Mesenchymal stem cell (in vitro differentiated cells and primary cell): ENCODE data around the gene FUOM.

Source experiments
- DNase-seq: peaks from one replicate; pipeline ENCODE4 v3.0.0-alpha.2; 2013
- H2AFZ ChIP-seq: one replicate; pipeline ENCODE4 v1.6.1; 2013; ENCODE audit warnings: low read depth, mild to moderate bottlenecking, control low read depth, inconsistent platforms, low read length, moderate library complexity
- H2AK5ac ChIP-seq: 2 replicates; pipeline ENCODE4 v1.6.1; 2013; ENCODE audit warnings: low read length, moderate library complexity, mild to moderate bottlenecking, inconsistent platforms; ENCODE audit not compliant: severe bottlenecking
- H2BK120ac ChIP-seq: one replicate; pipeline ENCODE4 v1.6.1; 2013; ENCODE audit warnings: low read depth, mild to moderate bottlenecking, inconsistent platforms, low read length, moderate library complexity
- H2BK12ac ChIP-seq, 2 experiments: one replicate each; pipeline ENCODE4 v1.6.1; 2013; ENCODE audit warnings: inconsistent platforms in 2 of 2, low read length in 2 of 2, mild to moderate bottlenecking in 2 of 2, moderate library complexity in 2 of 2, control low read depth in 1 of 2
- H2BK15ac ChIP-seq: one replicate; pipeline ENCODE4 v1.6.1; 2013; ENCODE audit warnings: mild to moderate bottlenecking, low read depth, inconsistent platforms; ENCODE audit not compliant: poor library complexity, severe bottlenecking
- H2BK5ac ChIP-seq: 2 replicates; pipeline ENCODE4 v1.6.1; 2013; ENCODE audit warnings: low read depth, mild to moderate bottlenecking, low read length, control low read depth, inconsistent platforms; ENCODE audit not compliant: poor library complexity, severe bottlenecking
- H3K14ac ChIP-seq, 2 experiments: one replicate each; pipeline ENCODE4 v1.6.1; 2013; ENCODE audit warnings: inconsistent platforms in 2 of 2, low read length in 2 of 2, control low read depth in 1 of 2, mild to moderate bottlenecking in 1 of 2, moderate library complexity in 1 of 2
- H3K18ac ChIP-seq, 2 experiments: one replicate each; pipeline ENCODE4 v1.6.1; 2013; ENCODE audit warnings: inconsistent platforms in 2 of 2, low read length in 2 of 2, control low read depth in 1 of 2, low read depth in 1 of 2, mild to moderate bottlenecking in 1 of 2
- H3K23ac ChIP-seq, 2 experiments: one replicate each; pipeline ENCODE4 v1.6.1; 2013; ENCODE audit warnings: inconsistent platforms in 2 of 2, low read length in 2 of 2, mild to moderate bottlenecking in 2 of 2, moderate library complexity in 2 of 2, control low read depth in 1 of 2
- H3K27ac ChIP-seq: 2 replicates; pipeline ENCODE4 v1.5.1; 2013; ENCODE audit warnings: mild to moderate bottlenecking, moderate library complexity, low read length, control low read depth, inconsistent platforms; ENCODE audit not compliant: poor library complexity, severe bottlenecking
- H3K27me3 ChIP-seq, 2 experiments: 2 replicates each; pipeline versions ENCODE4 v1.6.1 to v1.7.0; 2013; ENCODE audit warnings: low read length in 2 of 2, mild to moderate bottlenecking in 2 of 2, moderate library complexity in 2 of 2, control low read depth in 1 of 2, inconsistent platforms in 1 of 2; ENCODE audit not compliant: control insufficient read depth in 1 of 2, insufficient read depth in 1 of 2
- H3K36me3 ChIP-seq, 2 experiments: 2 replicates each; pipeline versions ENCODE4 v1.6.1 to v1.7.0; 2013; ENCODE audit warnings: low read length in 2 of 2, control low read depth in 1 of 2, inconsistent platforms in 1 of 2, low read depth in 1 of 2, mild to moderate bottlenecking in 1 of 2; ENCODE audit not compliant: insufficient read depth in 2 of 2, control insufficient read depth in 1 of 2
- H3K4ac ChIP-seq, 2 experiments: one replicate each; pipeline ENCODE4 v1.6.1; 2013; ENCODE audit warnings: inconsistent platforms in 2 of 2, low read length in 2 of 2, mild to moderate bottlenecking in 2 of 2, moderate library complexity in 2 of 2, control low read depth in 1 of 2, low read depth in 1 of 2
- H3K4me1 ChIP-seq: 2 replicates; pipeline ENCODE4 v1.6.1; 2013; ENCODE audit warnings: low read depth, low read length, control low read depth; ENCODE audit not compliant: control insufficient read depth, insufficient read depth
- H3K4me2 ChIP-seq: 2 replicates; pipeline ENCODE4 v1.6.1; 2013; ENCODE audit warnings: low read length, mild to moderate bottlenecking, inconsistent platforms; ENCODE audit not compliant: poor library complexity, severe bottlenecking
- H3K4me3 ChIP-seq, 2 experiments: 2 replicates each; pipeline versions ENCODE4 v1.5.1 to v1.7.0; 2013; ENCODE audit warnings: low read length in 2 of 2, mild to moderate bottlenecking in 2 of 2, control low read depth in 1 of 2, low read depth in 1 of 2; ENCODE audit not compliant: insufficient read depth in 1 of 2
- H3K79me1 ChIP-seq: replicated peaks from 2 replicates; pipeline ENCODE4 v1.6.1; 2013; ENCODE audit warnings: mild to moderate bottlenecking, control low read depth, low read length, inconsistent platforms; ENCODE audit not compliant: poor library complexity, severe bottlenecking
- H3K9ac ChIP-seq: 2 replicates; pipeline ENCODE4 v1.7.0; 2013; ENCODE audit warnings: mild to moderate bottlenecking, low read length, moderate library complexity
- H3K9me3 ChIP-seq: 2 replicates; pipeline ENCODE4 v1.7.0; 2013; ENCODE audit warnings: mild to moderate bottlenecking, low read length; ENCODE audit not compliant: control insufficient read depth
- H4K8ac ChIP-seq: one replicate; pipeline ENCODE4 v1.6.1; 2013; ENCODE audit warnings: inconsistent platforms, mild to moderate bottlenecking, low read length, moderate library complexity
- H4K91ac ChIP-seq: one replicate; pipeline ENCODE4 v1.6.1; 2013; ENCODE audit warnings: mild to moderate bottlenecking, low read length, inconsistent platforms
- WGBS: methylation state at CpG from one replicate; pipeline ENCODE4 v1.1.7; 2013; ENCODE audit warnings: mixed read lengths; 5-methylcytosine and 5-hydroxymethylcytosine counted together

The FUOM gene

DNA sequence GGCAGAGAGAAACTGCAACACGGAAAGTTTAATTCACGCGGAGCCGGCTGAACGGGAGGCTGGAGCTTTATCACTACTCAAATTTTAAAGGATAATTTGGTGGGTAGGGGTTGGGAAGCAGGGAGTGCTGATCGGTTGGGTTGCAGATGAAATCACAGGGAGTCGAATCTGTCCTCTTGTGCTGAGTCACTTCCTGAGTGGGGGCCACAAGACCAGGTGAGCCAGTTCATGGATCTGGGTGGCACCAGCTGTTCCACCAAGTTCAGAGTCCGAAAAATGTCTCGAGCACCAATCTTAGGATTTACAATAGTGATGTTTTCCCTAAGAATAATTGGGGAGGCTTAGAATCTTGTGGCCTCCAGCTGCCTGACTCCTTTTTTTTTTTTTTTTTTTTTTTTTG is 14.3 kb downstream of the FUOM start:
- Histone ChIP-seq H2BK12ac (no peak overlapping the region), H3K79me1 (no peaks in the 10 kb centered on the region), H3K36me3 (no peaks in the 10 kb centered on the region), H3K27ac (no peak overlapping the region), H4K91ac (no peak overlapping the region), H3K27me3 (peaks cover 3 to 71% of the 10 kb centered on the region in 2 experiments), H3K9me3 (no peaks in the 10 kb centered on the region), H2AFZ (no peak overlapping the region), H2BK120ac (no peak overlapping the region), H4K8ac (no peak overlapping the region), H2BK15ac (no peak overlapping the region), H3K18ac (no peak overlapping the region), H2BK5ac (no peak overlapping the region), H3K23ac (no peak overlapping the region), H3K9ac (no peak overlapping the region), H3K4ac (no peak overlapping the region), H2AK5ac (no peak overlapping the region), H3K4me1 (peaks cover 9% of the 10 kb centered on the region), H3K4me2 (no peak overlapping the region), H3K14ac (no peak overlapping the region), H3K4me3 (no peak overlapping the region)
- no peak for DNase-seq
- WGBS = 74% methylated on average over 7 of the region's 9 CpGs

DNA sequence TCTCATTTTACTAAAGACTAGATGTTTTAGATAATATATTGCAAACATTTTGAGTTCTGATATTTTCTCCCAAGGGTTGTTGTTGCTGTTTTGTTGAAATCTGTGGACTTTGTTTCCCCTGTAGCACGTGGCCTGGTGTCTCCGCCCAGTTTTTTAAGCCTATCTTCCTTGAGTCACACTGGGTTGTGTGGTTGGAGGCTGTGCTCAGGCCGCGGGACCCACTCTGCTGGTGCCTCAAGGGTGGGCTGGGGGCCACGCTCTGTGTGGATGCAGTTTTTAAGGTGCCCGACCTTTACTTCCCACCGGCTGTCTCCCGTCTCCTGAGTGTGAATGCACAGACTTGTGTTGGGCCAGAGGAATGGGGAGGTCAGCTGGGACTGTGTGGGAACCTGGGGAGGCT is 14.9 kb downstream of the FUOM start:
- Histone ChIP-seq H3K4me1 (peaks cover 5% of the 10 kb centered on the region), H3K9ac (no peak overlapping the region), H2BK5ac (no peak overlapping the region), H2AK5ac (no peak overlapping the region), H3K4me2 (no peak overlapping the region), H3K9me3 (no peaks in the 10 kb centered on the region), H2AFZ (no peak overlapping the region), H4K91ac (no peak overlapping the region), H3K4ac (no peak overlapping the region), H3K79me1 (no peaks in the 10 kb centered on the region), H2BK120ac (no peak overlapping the region), H3K27me3 (peaks cover 8 to 69% of the 10 kb centered on the region in 2 experiments), H4K8ac (no peak overlapping the region), H3K36me3 (no peaks in the 10 kb centered on the region), H3K4me3 (no peak overlapping the region), H3K18ac (no peak overlapping the region), H3K27ac (no peak overlapping the region), H3K23ac (no peak overlapping the region), H2BK12ac (no peak overlapping the region), H2BK15ac (no peak overlapping the region), H3K14ac (no peak overlapping the region)
- WGBS = 87% methylated on average over 7 of the region's 8 CpGs
- DNase-seq = no peak

DNA sequence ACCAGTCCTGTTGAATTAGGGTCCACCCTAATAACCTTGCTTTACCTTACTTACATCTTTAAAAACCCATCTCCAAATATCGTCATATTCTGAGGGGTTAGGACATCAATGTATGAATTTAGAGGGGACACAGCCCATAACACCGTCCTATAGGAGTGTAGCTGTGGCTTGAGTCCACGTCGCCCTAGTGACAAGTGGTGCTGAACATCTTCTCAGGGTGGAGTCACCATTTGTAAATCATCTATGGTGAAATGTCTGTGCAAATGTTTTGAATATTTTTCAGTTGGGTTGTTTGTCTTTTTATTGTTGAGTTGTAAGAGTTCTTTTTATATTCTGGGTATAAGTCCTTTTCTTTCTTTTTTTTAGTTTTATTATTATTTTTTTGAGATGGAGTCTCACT is 15.8 kb downstream of the FUOM start:
- Histone ChIP-seq H3K36me3 (no peaks in the 10 kb centered on the region), H3K27ac (no peak overlapping the region), H2AFZ (no peak overlapping the region), H3K4me2 (no peak overlapping the region), H3K14ac (no peak overlapping the region), H2BK15ac (no peak overlapping the region), H3K4me1 (peaks cover 5% of the 10 kb centered on the region), H3K18ac (no peak overlapping the region), H3K4ac (no peak overlapping the region), H3K23ac (no peak overlapping the region), H2AK5ac (no peak overlapping the region), H3K79me1 (no peaks in the 10 kb centered on the region), H2BK5ac (no peak overlapping the region), H3K4me3 (no peak overlapping the region), H3K27me3 (peaks cover 16 to 71% of the 10 kb centered on the region in 2 experiments), H2BK12ac (no peak overlapping the region), H3K9ac (no peak overlapping the region), H4K8ac (no peak overlapping the region), H2BK120ac (no peak overlapping the region), H3K9me3 (no peaks in the 10 kb centered on the region), H4K91ac (no peak overlapping the region)
- 88% methylated on average over 4 of the region's 4 CpGs for WGBS
- DNase-seq = no peak

DNA sequence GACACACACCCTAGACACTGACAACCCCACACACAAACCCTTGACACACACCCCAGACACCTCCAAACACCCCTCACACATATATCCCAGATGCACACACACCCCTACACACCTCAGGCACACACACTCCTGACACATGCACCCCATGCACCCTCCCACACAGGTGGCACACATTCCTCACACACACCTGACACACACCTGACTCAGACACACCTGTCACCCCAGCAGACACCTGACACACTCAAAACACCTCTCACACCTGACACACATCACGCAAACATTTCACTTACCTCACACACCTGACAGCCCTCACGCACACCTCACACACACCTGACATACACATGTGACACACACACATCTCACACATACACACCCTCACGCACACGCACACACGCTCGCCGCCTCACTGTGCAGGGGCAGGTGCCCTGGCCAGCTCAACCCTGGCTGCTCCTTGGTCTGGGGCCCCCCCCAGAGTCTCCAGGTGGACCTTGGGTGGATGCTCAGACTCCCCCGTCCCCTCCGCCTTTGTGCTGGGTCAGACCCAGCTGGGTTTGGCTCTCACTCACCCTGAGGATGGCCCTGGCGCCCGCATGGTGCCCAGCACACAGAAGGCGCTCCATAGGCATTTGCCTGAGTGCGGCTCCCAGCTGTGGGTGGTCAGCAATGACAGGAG is 18.0 kb downstream of the FUOM start:
- no peak overlapping the region for H3K4me2 ChIP-seq
- H3K27ac ChIP-seq = no peak overlapping the region
- peaks cover 24% of the 10 kb centered on the region for H3K4me1 ChIP-seq
- no peaks in the 10 kb centered on the region for H3K9me3 ChIP-seq
- no peak overlapping the region for H3K14ac ChIP-seq
- H3K18ac ChIP-seq = no peak overlapping the region
- H3K23ac ChIP-seq = no peak overlapping the region
- no peak overlapping the region for H2BK5ac ChIP-seq
- H2BK12ac ChIP-seq = no peak overlapping the region
- DNase-seq = no peak
- no peak overlapping the region for H3K9ac ChIP-seq
- no peak overlapping the region for H2BK120ac ChIP-seq
- no peak overlapping the region for H2AK5ac ChIP-seq
- H3K4ac ChIP-seq = no peak overlapping the region
- H3K4me3 ChIP-seq = no peak overlapping the region
- H2AFZ ChIP-seq = no peak overlapping the region
- no peak overlapping the region for H2BK15ac ChIP-seq
- peaks cover 0 to 5% of the 10 kb centered on the region in 2 experiments for H3K36me3 ChIP-seq
- H4K91ac ChIP-seq = no peak overlapping the region
- WGBS = 88% methylated on average over 13 of the region's 13 CpGs
- H4K8ac ChIP-seq = no peak overlapping the region
- H3K27me3 ChIP-seq = peaks cover 27 to 75% of the 10 kb centered on the region in 2 experiments
- no peaks in the 10 kb centered on the region for H3K79me1 ChIP-seq
